NCI-H510A (cell line): Measurements from ENCODE around the gene COMT.
"Not testable (repeated sequence)": the region's sequence is repeated elsewhere in the genome, so short reads cannot be mapped to it uniquely, and the experiment has no call there.

Experiments used
- DNase-seq: peaks from one replicate; lab custom pipeline; 2025; lab: John Stamatoyannopoulos, UW

Gene COMT

DNA sequence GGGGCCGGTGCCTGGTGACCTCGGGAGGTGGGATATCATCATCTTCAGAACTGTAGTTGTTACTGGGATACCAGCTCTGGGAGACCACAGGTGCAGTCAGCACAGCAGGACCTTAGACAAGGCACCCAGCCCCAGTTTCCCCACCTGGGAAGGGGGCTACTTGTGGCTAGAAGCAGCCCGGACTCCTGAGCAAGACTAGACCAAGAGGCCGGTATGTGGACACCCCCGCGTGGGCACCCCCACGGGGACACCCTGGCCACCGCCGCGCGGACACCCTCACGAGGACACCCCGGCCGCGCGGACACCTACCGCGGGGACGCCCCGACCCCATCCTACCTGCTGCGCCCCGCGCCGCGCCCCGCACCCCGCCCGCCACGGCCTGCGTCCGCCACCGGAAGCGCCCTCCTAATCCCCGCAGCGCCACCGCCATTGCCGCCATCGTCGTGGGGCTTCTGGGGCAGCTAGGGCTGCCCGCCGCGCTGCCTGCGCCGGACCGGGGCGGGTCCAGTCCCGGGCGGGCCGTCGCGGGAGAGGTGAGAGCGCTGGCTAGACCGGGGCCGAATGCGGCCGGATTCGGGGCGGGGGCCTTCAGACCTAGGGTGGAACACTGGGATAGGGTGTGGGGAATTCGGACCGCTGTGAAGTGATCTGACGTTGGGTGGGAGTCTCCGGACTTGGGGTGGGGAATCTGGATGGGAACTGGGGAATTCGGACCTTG lies at the start of gene COMT, which contains the start of gene TXNRD2:
COMT (plus strand) TSS at position 408 of the 718 bp plus-strand sequence. CDS start 20,755 bp downstream, outside the sequence.
TXNRD2 (minus strand) TSS at position 454 of the 718 bp plus-strand sequence; CDS start at position 439, 15 bp downstream.
- no peak for DNase-seq

- DNase-seq, result no peak
These were observed 49.2 kb upstream of the COMT start for GRCh38 chr22:19892257-19892879.

DNA sequence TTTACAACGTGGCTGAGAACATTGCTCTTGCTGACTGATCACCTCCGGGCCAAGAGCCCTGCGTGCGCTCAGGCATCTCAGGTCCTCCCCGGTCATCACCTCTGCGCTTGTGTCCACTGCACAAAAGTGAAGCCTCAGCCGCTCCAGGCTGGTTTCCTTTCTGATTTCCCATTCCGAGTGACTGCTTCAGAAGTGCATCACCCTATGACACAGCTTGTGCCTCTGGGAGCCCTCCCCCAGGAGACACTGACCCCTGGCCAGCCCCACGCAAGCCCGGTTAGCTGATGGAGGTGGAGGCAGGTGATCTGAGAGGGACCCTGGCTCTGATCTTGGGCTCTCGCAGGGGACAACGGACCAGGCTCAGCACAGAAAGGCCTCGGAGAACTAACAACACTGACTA lies 48.6 kb upstream of the COMT start:
- DNase-seq, result no peak

GRCh38 chr22:19893363-19893762 lies 48.2 kb upstream of the COMT start:
- DNase-seq, result no peak

- no peak for DNase-seq
These were observed 46.3 kb upstream of the COMT start for GRCh38 chr22:19895160-19895849.

DNA sequence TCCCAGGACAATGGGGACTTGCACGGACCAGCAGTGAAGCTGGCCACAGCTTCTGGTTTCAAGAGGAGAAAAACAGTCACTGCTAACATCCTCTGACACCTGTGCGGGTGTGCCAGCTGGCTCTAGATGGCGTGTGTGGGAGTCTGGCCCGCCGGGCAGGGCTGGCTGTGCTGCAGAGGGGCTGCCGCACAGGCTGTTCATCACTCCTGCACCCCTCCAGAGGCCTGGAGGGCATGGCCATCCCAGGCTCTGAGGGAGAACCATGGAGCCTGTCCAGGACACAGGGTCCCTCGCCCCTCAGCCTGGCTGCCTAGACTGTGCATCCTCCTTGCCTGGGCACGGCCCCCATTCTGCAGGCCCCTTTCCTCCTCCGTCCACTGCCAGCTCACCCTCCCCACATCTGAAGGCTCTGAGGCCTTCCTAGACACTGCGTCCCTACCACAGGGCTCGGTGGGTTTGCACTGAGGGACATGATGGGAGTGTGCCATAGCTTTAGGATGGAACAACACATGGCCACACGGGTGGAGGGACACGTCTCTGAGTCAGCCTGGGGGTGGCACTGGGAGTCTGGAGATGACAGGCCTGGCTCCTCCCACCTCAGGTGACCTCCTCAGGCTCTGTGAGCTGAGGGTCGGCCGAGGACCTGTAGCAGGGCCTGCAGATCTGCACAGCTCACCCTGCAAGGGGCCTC lies 44.8 kb upstream of the COMT start:
- no peak for DNase-seq

GRCh38 chr22:19897726-19898125 lies 43.8 kb upstream of the COMT start:
- DNase-seq, result no peak

- no peak for DNase-seq
These were observed 43.4 kb upstream of the COMT start for GRCh38 chr22:19898145-19898544.

- DNase-seq, result no peak
These were observed 42.6 kb upstream of the COMT start for GRCh38 chr22:19898831-19899567.

DNA sequence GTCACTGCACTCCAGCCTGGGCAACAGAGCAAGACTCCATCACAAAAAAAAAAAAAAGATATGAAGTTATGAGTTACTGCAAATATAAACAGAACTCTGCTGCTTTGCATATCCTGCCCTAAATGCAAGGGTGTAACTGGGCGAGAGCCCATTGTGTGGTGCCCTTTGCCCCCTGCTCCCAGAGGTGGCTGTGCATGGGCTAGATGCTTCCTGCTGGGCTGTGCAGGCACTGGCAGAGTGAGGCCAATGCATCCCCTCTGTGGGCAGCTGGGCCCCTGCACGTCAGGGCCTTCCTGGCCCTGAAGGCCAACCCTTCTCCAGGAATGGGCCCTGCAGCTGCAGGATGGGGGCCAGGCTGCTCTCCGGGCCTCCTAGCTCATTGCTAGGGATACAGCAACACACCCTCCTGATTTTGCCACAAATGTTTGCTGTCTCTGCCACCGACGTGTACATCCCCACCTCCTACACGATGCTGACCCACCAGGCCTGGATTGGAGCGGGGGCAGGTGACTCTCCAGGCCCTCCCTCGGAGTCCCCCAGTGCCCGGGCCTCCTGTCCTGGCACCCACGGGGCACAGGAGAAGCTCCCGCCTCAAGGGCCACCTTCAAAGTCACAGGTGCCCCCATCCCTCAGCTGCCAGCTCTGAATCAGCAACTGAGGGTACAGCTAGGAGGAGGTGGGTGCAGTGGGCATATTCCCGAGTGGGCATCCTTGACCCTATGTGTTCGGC lies 40.7 kb upstream of the COMT start:
- no peak for DNase-seq

- DNase-seq, result no peak
These were observed 39.9 kb upstream of the COMT start for GRCh38 chr22:19901577-19902244.

DNA sequence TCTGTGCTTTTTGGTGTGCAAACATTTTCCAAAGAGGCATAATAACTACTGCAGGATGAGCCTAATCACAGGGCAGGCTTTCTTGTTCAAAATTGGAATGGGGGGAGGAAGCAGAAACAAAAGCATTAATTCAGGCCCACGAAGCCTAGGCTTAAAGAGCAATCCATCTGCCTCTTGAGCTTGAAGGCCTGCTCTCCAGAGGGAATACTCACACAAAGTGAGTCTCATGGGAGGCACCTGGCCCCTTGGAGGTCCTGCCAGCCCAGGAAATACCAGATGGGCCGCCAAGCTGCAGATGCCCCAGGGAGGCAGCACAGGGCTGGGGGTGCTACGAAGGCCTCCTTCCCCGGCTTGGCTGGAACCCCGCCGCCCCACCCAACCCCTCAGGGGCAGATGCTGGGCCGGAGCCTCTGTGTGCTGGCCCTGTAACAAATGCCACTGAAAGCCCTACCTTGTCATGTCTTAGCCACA lies 39.3 kb upstream of the COMT start:
- DNase-seq, result no peak

GRCh38 chr22:19903031-19903430 lies 38.5 kb upstream of the COMT start:
- DNase-seq, result no peak

GRCh38 chr22:19903513-19903912 lies 38.1 kb upstream of the COMT start:
- DNase-seq, result no peak

- DNase-seq, result no peak
These were observed 37.3 kb upstream of the COMT start for GRCh38 chr22:19904174-19904856.

DNA sequence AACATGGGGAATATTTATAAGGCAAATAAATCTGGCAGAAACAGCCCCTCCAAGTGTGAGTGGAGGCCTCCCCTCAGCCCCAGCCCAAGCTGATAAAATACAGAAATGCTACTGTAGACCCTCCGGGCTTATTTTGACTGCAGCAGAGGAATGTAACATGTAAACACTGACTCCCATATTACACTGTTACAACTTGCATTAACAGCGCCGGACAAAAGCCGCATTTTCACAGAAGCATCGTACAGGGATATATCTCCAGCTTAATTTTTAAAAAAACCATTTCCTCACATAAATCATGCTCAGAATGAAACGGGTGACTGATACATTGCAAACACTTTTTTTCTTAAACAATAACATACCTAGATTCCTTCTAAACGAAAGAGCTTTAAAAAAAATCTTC lies 36.6 kb upstream of the COMT start:
- DNase-seq, result no peak

DNA sequence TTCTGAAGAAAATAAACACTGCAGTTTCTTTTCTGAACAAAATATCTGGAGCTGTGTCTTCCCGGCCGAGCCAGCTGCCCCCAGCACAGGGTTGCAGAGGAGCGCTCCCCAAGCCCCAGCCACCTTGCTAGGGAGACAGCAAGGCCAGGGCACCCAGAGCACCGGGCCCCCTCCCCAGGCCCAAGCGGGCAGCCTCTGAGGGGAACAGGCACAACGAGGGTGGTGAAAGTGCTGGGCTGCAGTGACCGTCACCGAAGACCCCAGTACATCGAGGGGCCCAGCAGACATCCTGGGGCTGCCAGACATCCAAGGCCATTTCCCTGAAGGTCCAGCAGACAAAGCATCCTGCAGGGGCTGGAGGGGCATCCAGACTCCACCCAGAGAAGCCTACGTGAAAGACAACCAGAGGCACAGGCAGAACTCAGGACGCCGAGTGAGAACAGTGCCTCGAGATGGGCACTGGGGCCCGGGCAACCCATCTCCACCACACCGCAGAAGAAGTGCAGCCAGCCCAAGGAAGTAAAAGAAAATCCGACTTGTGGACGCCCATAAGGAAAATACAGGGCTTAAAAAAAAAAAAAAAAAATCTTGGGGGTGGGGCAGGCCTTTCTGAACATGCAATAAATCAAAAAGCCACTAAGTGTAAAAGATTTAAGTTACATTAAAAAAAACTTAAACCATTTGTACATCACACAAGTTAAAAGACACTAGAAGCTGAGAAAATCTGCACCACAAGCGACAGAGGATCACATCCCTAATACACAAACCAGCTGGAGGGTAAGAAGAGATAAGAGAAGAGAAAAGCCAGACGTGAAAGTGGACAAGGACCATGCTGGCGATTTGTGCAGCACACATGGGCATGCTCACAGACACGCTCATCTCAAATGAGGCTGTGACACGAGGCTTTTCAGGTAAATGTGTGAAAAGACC lies 36.0 kb upstream of the COMT start:
- no peak for DNase-seq

DNA sequence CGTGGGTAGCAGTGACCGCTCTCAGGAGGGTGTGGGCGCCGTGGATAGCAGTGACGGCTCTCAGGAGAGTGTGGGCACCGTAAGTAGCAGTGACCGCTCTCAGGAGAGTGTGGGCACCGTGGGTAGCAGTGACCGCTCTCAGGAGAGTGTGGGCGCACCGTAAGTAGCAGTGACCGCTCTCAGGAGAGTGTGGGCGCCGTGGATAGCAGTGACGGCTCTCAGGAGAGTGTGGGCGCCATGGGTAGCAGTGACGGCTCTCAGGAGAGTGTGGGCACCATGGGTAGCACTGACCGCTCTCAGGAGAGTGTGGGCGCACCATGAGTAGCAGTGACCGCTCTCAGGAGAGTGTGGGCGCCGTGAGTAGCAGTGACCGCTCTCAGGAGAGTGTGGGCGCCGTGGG lies 34.7 kb upstream of the COMT start:
- DNase-seq, result not testable (repeated sequence)

- not testable (repeated sequence) for DNase-seq
These were observed 33.7 kb upstream of the COMT start for GRCh38 chr22:19907902-19908301.
